ENCODE results near the gene FUZ.

Gene FUZ

DNA sequence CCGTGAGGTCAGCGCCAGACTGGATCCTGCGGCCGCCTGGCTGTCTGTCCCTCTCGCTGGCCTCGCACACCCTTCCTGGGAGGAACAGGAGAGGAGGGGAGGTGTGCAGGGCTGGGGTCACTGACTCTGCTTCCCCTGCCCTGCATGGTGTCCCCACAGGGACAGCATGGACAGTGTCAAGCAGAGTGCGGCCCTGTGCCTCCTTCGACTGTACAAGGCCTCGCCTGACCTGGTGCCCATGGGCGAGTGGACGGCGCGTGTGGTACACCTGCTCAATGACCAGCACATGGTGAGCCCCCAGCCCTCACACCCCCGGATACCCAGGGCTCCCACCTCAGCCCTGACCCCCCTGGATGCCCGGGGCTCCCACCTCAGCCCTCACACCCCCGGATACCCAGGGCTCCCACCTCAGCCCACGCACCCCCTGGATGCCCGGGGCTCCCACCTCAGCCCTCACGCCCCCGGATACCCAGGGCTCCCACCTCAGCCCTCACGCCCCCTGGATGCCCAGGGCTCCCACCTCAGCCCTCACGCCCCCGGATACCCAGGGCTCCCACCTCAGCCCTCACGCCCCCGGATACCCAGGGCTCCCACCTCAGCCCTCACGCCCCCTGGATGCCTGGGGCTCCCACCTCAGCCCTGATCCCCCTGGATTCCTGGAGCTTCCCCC is 21.2 kb downstream of the FUZ start:
- peak overlapping the region in 1 of 2 donors; percentile 90 for H3K27ac Mint-ChIP-seq
- peak; percentile 29 for ATAC-seq

GRCh38 chr19:49790866-49791265 is 22.2 kb downstream of the FUZ start:
- Mint-ChIP-seq H3K4me1 (peaks cover 10% of the 10 kb centered on the region), H3K4me3 (no peak overlapping the region), H3K27me3 (no peaks in the 10 kb centered on the region), H3K9me3 (no peaks in the 10 kb centered on the region), H3K27ac (no peak overlapping the region)
- ATAC-seq (no peak), DNase-seq (no peak)

More for the DNA sequence above, 21.2 kb downstream of the FUZ start:
- Mint-ChIP-seq H3K27me3 (no peaks in the 10 kb centered on the region), H3K9me3 (no peaks in the 10 kb centered on the region), H3K4me3 (no peak overlapping the region), H3K4me1 (peaks cover 6% of the 10 kb centered on the region)
- DNase-seq: no peak

DNA sequence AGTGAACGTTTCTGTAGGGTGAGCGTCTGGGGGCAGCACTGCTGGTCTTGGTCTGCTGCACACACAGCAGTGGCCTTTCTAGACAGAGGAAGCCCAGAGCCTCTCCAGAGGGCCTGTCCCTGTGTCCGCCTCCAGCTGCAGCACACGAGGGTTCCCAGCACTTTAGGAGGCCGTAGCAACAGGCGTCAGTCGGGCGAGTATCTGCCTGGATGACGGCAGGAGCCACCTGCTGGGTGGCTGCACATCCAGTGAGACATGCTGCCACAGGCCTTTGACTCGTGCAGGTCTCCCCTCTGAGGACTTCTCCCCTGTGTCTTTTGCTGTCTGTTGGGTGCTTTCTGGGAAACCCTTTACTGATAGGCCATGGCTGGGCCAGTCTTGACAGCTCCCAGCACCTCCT is 24.2 kb downstream of the FUZ start:
- DNase-seq (no peak), ATAC-seq (no peak)
- H3K27me3 Mint-ChIP-seq: no peaks in the 10 kb centered on the region
- no peaks in the 10 kb centered on the region for H3K9me3 Mint-ChIP-seq
- H3K4me3 Mint-ChIP-seq: no peak overlapping the region
- peak overlapping the region in 1 of 2 donors; percentile 13 for H3K27ac Mint-ChIP-seq
- peaks cover 10% of the 10 kb centered on the region for H3K4me1 Mint-ChIP-seq

- no peak overlapping the region for H3K4me3 Mint-ChIP-seq
- ATAC-seq (no peak), DNase-seq (no peak)
- H3K9me3 Mint-ChIP-seq: no peaks in the 10 kb centered on the region
- H3K27me3 Mint-ChIP-seq: no peaks in the 10 kb centered on the region
- peaks cover 4% of the 10 kb centered on the region for H3K4me1 Mint-ChIP-seq
- no peak overlapping the region for H3K27ac Mint-ChIP-seq
These were observed 25.3 kb downstream of the FUZ start for GRCh38 chr19:49787746-49788145.

DNA sequence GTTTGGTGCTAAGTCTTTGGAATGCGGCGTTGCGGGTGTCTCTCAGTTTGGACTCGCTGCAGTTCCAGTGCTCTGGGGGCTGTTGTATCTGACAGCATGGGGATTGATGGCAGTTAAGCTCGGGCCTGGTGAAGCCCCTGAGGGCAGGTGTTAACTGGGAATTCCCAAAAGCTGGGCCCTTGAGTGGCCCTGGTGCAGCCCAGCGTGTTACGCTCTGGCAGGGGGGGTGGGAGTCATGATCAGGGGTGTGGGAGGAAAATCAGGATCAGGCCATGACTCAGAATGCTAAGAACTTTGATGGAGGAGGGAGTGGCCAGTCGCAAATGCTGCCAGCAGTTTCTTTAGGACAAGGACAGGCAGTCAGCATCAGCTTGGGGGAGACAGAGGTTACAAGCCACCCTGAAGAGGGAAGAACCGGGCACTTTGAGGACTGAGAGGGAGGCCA is 26.7 kb downstream of the FUZ start:
- peak overlapping the region; percentile 8 to 19 for H3K27ac Mint-ChIP-seq
- DNase-seq (no peak), ATAC-seq (no peak)
- H3K4me1 Mint-ChIP-seq: peaks cover 4% of the 10 kb centered on the region
- no peaks in the 10 kb centered on the region for H3K9me3 Mint-ChIP-seq
- H3K27me3 Mint-ChIP-seq: no peaks in the 10 kb centered on the region
- no peak overlapping the region for H3K4me3 Mint-ChIP-seq

DNA sequence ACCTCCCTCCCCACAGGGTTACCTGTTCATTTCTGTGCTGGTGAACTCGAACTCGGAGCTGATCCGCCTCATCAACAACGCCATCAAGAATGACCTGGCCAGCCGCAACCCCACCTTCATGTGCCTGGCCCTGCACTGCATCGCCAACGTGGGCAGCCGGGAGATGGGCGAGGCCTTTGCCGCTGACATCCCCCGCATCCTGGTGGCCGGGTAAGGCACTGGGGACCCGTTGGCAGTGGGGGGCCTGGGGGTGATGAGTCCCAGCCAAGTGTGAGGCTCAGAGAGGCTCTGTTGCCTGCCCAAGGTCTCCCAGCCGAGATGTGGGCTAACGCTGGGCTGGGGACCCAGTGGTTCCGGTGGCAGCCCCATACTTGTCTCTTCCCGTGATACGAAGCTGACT is 30.6 kb downstream of the FUZ start:
- no peaks in the 10 kb centered on the region for H3K9me3 Mint-ChIP-seq
- DNase-seq (no peak), ATAC-seq (no peak)
- H3K27me3 Mint-ChIP-seq: no peaks in the 10 kb centered on the region
- H3K4me1 Mint-ChIP-seq: peaks cover 15% of the 10 kb centered on the region
- no peak overlapping the region for H3K27ac Mint-ChIP-seq
- no peak overlapping the region for H3K4me3 Mint-ChIP-seq

- Mint-ChIP-seq H3K27me3 (no peaks in the 10 kb centered on the region), H3K4me1 (peaks cover 17% of the 10 kb centered on the region), H3K27ac (peak overlapping the region; percentile 66 to 74), H3K9me3 (no peaks in the 10 kb centered on the region), H3K4me3 (no peak overlapping the region)
- ATAC-seq (no peak), DNase-seq (no peak)
These were observed 31.7 kb downstream of the FUZ start for GRCh38 chr19:49781394-49781793.

GRCh38 chr19:49780861-49781260 is 32.2 kb downstream of the FUZ start:
- H3K27ac Mint-ChIP-seq: peak overlapping the region; percentile 1 to 83

DNA sequence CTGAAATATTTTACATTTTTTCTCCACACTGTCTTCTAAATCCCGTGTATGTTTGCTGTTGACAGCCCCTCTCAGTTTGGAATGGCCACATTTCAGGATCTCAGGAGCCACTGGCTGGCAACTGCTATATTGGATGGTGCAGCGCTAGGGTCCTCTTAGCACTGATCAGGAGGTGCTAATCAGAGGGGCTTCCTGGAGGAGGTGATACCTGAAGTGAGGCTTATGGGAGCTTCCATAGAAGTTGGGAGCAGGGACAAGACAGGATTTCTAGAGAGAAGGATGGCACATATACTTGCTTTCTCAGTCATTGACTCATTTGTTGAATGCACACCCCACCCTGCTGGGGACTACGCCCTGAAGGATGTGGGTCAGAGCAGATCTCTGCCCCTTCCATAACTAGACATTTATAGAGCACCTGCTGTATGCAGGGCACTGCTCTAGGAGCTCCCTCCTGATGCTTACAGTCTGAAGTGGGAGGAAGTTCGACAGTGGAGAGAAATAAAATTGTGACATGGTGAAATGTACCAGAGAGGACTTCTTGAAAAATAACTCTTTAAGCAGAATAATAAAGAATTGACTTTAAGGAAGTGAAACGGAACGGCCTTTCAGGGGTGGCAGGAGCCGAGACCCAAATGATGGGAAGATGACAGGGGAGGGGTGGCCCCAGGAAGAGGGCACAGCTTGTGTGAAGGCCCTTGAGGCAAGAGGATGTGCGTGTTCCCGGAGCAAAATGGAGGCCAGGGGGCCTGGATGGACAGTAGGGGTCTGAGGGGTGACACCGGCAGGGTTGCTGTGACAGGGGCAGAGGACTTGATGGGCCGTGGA is 33.1 kb downstream of the FUZ start:
- H3K4me1 Mint-ChIP-seq: peaks cover 27% of the 10 kb centered on the region
- H3K27me3 Mint-ChIP-seq: no peaks in the 10 kb centered on the region
- H3K4me3 Mint-ChIP-seq: no peak overlapping the region
- DNase-seq (no peak), ATAC-seq (no peak)
- H3K9me3 Mint-ChIP-seq: no peaks in the 10 kb centered on the region
- peak overlapping the region; percentile 83 to 91 for H3K27ac Mint-ChIP-seq

More at GRCh38 chr19:49780861-49781260, 32.2 kb downstream of the FUZ start:
- ATAC-seq (no peak), DNase-seq (no peak)
- peaks cover 20% of the 10 kb centered on the region for H3K4me1 Mint-ChIP-seq
- no peak overlapping the region for H3K4me3 Mint-ChIP-seq
- H3K27me3 Mint-ChIP-seq: no peaks in the 10 kb centered on the region
- H3K9me3 Mint-ChIP-seq: no peaks in the 10 kb centered on the region

- no peak for ATAC-seq
- Mint-ChIP-seq H3K4me3 (peak overlapping the region in 1 of 2 donors; percentile 7), H3K27me3 (no peaks in the 10 kb centered on the region), H3K27ac (peak overlapping the region; percentile 63 to 75), H3K4me1 (peaks cover 27% of the 10 kb centered on the region), H3K9me3 (no peaks in the 10 kb centered on the region)
- no peak for DNase-seq
These were observed 36.7 kb downstream of the FUZ start for GRCh38 chr19:49776371-49776764.

GRCh38 chr19:49775742-49776370 is 37.2 kb downstream of the FUZ start:
- H3K4me3 Mint-ChIP-seq: no peak overlapping the region
- peak overlapping the region; percentile 63 to 75 for H3K27ac Mint-ChIP-seq
- ATAC-seq (peak; percentile 62), DNase-seq (no peak)
- no peaks in the 10 kb centered on the region for H3K9me3 Mint-ChIP-seq
- H3K27me3 Mint-ChIP-seq: no peaks in the 10 kb centered on the region
- peaks cover 27% of the 10 kb centered on the region for H3K4me1 Mint-ChIP-seq

GRCh38 chr19:49774969-49775368 is 38.1 kb downstream of the FUZ start:
- Mint-ChIP-seq H3K4me1 (peaks cover 19% of the 10 kb centered on the region), H3K9me3 (no peaks in the 10 kb centered on the region)

GRCh38 chr19:49773663-49774350 is 39.3 kb downstream of the FUZ start:
- H3K27ac Mint-ChIP-seq: no peak overlapping the region
- peaks cover 15% of the 10 kb centered on the region for H3K4me1 Mint-ChIP-seq
- H3K4me3 Mint-ChIP-seq: no peak overlapping the region
- ATAC-seq: no peak
- no peaks in the 10 kb centered on the region for H3K27me3 Mint-ChIP-seq
- no peak for DNase-seq
- no peaks in the 10 kb centered on the region for H3K9me3 Mint-ChIP-seq

More at GRCh38 chr19:49774969-49775368, 38.1 kb downstream of the FUZ start:
- no peak for ATAC-seq
- DNase-seq: no peak
- no peaks in the 10 kb centered on the region for H3K27me3 Mint-ChIP-seq
- no peak overlapping the region for H3K27ac Mint-ChIP-seq
- no peak overlapping the region for H3K4me3 Mint-ChIP-seq

DNA sequence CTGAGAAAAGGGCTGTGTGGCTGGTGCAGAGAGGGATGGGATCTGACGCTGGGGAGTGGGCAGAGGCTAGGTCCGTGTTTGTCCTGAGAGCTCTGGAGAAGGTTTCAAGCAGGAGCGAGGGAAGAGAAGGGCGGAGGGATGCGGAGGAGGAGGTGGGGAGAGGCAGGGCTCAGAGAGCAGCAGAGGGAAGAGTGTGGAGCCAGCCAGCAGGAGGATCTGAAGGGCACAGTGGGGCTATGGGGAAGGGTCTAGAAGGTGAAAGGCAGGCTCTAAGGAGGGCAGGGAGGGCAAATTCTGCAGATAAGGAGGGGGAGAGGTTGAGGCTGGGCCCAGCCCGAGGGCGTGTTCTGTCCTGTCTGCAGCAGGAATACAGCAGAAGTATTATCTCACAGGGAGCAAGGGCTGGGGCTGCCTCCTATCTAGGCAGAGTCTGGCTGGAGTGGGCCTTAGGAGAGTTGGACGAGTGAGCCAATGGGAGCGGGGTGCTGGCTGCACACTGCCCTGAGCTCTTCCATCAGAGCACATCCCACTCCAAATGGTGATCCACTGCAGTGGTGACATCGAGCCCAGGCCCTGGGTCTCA is 40.2 kb downstream of the FUZ start:
- DNase-seq: no peak
- Mint-ChIP-seq H3K27me3 (no peaks in the 10 kb centered on the region), H3K27ac (peak overlapping the region in 1 of 2 donors; percentile 81), H3K9me3 (no peaks in the 10 kb centered on the region), H3K4me1 (peaks cover 24% of the 10 kb centered on the region), H3K4me3 (no peak overlapping the region)
- no peak for ATAC-seq

DNA sequence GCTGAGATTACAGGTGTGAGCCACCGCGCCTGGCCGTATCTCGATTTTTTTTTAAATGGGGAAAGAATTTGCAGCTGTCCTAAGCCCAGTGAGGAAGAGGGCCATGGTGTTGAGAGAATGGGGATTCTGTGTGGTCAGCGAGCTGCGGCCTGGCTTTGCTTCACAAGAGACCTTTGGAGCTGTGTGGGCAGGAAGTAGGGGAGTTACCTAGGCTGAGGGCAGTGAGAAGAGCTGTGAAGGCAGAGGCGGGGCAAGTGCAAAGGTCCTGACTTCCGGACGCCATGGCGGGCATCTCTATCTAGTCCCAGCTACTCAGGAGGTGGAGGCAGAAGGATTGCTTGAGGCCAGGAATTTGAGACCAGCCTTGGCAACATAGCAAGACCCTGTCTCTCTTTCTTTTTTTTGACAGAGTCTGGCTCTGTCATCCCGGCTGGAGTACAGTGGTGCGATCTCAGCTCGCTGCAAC is 41.4 kb downstream of the FUZ start:
- Mint-ChIP-seq H3K27ac (peak overlapping the region in 1 of 2 donors; percentile 68), H3K4me1 (peaks cover 32% of the 10 kb centered on the region), H3K4me3 (no peak overlapping the region), H3K9me3 (no peaks in the 10 kb centered on the region), H3K27me3 (no peaks in the 10 kb centered on the region)
- no peak for DNase-seq
- no peak for ATAC-seq
